Testis (tissue), 3 donors: ENCODE data around the gene STAP1. TPM values are rescaled to one million over a fixed set of nuclear protein-coding genes. Genes with fewer than 3 reads are reported as not detected.

Source experiments
- DNase-seq: peaks from one replicate; pipeline ENCODE4 v3.0.0-alpha.2; 2019
- H3K27ac ChIP-seq, 2 donors: fragments of 200-600 bp; sonication (generic); one replicate each; pipeline ENCODE4 v1.5.1; 2019
- H3K27me3 ChIP-seq: fragments of 200-600 bp; sonication (generic); one replicate; pipeline ENCODE4 v1.5.1; 2019
- H3K36me3 ChIP-seq: fragments of 200-600 bp; sonication (generic); one replicate; pipeline ENCODE4 v1.5.1; 2017; ENCODE audit warnings: low read depth; ENCODE audit errors: missing control alignments
- H3K4me1 ChIP-seq: fragments of 200-600 bp; sonication (generic); one replicate; pipeline ENCODE4 v1.5.1; 2019
- H3K4me3 ChIP-seq, 2 donors: fragments of 200-600 bp; sonication (generic); one replicate each; pipeline ENCODE4 v1.5.1; 2017 to 2019
- H3K9me3 ChIP-seq: fragments of 200-600 bp; sonication (generic); one replicate; pipeline ENCODE4 v1.5.1; 2017
- POLR2A ChIP-seq: fragments of 450-650 bp; IDR thresholded peaks from one replicate; pipeline ENCODE4 v1.6.1; 2017; ENCODE audit warnings: antibody characterized with exemption, mild to moderate bottlenecking, moderate library complexity
- WGBS, 2 donors: methylation state at CpG; one replicate each; pipeline ENCODE4 v1.1.5; 2018; 5-methylcytosine and 5-hydroxymethylcytosine counted together
- intact Hi-C: fragments of 100-400 bp; cut with DNase I; formaldehyde crosslinking; loops from one replicate; pipeline ENCODE4 v1.15.1; 2023; ENCODE audit warnings: low total_unique reads
- polyA plus RNA-seq: library from polyadenylated mRNA; stranded (reverse); fragments of 350-450 nt; fragmentation: Illumina TruSeq; extraction: RNeasy Lipid Tissue Mini Kit (QIAGEN cat#74804); gene quantifications from one replicate; pipeline ENCODE4 v1.2.3, GENCODE V29; 2014; ENCODE audit warnings: low read depth, low replicate concordance; ENCODE audit not compliant: insufficient read depth
- total RNA-seq, 2 donors: library from RNA; depleted of rRNA; stranded (reverse); fragments of >200 nt; gene quantifications; one replicate each; pipeline ENCODE4 v1.2.3, GENCODE V29; 2016
- TF ChIP-seq, protein P1 (sequence below), 3 experiments: fragments of 450-650 bp in 2 of 3; fragments of 200-600 bp in 1 of 3; sonication (generic) in 1 of 3; IDR thresholded peaks; one replicate each; pipeline ENCODE4 v1.5.1; 2016 to 2019; ENCODE audit warnings: antibody characterized with exemption in 3 of 3, mild to moderate bottlenecking in 2 of 3, moderate library complexity in 1 of 3

Gene STAP1
- total and polyA plus RNA-seq, 3 donors from 2014 or later: 0.93 to 3.0 (median 2.7) TPM

DNA sequence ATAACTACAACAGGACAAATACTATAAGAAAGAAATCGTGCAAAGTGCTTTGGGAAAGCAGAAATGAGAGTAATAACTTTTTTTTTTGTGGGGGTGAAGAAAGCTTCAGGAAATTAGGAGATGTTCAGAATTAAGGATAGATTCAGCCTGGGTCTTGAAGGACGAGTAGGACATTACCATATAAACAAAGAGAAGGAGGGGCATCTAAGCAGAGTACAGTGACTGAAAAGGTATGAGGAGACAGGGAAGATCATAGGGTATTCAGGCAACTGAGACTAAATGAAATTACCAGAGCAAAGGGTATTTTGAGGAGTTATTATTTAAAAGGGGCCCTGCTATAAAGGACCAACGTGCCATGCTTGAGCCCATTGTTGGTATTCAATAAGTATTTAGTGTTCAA lies 3.1 kb upstream of the STAP1 start:
- WGBS, 2 donors: 77 to 78% methylated on average over 3 of the region's 3 CpGs
- Histone ChIP-seq H3K9me3 (no peaks in the 10 kb centered on the region), H3K4me1 (no peaks in the 10 kb centered on the region), H3K27ac (no peak overlapping the region), H3K4me3 (no peak overlapping the region), H3K27me3 (no peaks in the 10 kb centered on the region), H3K36me3 (no peaks in the 10 kb centered on the region)
- no peak for TF ChIP-seq POLR2A
- TF ChIP-seq, protein P1, sequence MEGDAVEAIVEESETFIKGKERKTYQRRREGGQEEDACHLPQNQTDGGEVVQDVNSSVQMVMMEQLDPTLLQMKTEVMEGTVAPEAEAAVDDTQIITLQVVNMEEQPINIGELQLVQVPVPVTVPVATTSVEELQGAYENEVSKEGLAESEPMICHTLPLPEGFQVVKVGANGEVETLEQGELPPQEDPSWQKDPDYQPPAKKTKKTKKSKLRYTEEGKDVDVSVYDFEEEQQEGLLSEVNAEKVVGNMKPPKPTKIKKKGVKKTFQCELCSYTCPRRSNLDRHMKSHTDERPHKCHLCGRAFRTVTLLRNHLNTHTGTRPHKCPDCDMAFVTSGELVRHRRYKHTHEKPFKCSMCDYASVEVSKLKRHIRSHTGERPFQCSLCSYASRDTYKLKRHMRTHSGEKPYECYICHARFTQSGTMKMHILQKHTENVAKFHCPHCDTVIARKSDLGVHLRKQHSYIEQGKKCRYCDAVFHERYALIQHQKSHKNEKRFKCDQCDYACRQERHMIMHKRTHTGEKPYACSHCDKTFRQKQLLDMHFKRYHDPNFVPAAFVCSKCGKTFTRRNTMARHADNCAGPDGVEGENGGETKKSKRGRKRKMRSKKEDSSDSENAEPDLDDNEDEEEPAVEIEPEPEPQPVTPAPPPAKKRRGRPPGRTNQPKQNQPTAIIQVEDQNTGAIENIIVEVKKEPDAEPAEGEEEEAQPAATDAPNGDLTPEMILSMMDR (IDR thresholded peaks at IDR 0.05): no peak
- intact Hi-C loops: no loop called here
- DNase-seq: no peak

DNA sequence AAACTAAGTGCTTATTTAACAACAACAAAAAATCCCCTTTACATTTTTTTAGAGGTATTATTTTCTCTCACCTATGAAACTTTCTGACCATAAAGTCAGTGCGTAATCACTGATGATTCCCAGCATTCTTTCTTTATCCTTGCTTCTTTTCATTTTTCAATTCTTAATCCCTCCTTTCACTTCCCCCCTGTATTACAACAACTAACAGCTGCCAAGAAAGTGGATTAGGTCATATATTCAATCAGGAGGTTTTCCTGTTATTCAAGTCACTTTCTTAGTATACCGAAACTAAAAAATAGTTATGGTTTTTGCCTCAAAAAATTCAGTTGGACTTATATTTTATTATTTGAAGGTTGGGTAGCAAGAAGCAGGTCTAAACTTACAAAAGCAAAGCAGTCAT lies 2.1 kb upstream of the STAP1 start:
- H3K27ac ChIP-seq: no peak overlapping the region
- no peaks in the 10 kb centered on the region for H3K36me3 ChIP-seq
- H3K9me3 ChIP-seq: no peaks in the 10 kb centered on the region
- no peak for DNase-seq
- 40 to 53% methylated on average over 2 of the region's 2 CpGs for WGBS, 2 donors
- no peaks in the 10 kb centered on the region for H3K27me3 ChIP-seq
- no peak for TF ChIP-seq POLR2A
- TF ChIP-seq, protein P1 (IDR thresholded peaks at IDR 0.05): no peak
- H3K4me3 ChIP-seq: no peak overlapping the region
- H3K4me1 ChIP-seq: no peaks in the 10 kb centered on the region
- intact Hi-C loops: no loop called here

DNA sequence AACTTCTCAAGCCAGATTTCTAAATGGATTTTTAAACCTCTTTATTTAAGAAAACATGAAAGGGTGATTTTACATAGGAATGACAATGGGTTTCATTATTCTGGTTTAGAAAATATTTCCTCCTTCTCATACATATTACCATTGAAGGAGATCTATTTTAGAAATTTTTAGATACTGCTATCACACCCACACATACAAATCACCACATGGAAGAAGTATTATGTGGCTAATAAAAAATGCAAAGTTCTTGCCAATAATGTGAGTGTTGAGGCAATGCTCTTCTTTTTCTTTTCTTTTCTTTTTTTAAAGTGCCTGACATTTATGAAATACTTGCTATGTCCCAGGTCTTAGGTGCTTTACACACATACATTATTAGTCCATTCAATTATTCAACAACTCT lies 6.8 kb downstream of the STAP1 start:
- no peak for TF ChIP-seq POLR2A
- TF ChIP-seq, protein P1 (IDR thresholded peaks at IDR 0.05): no peak
- Histone ChIP-seq H3K4me1 (no peaks in the 10 kb centered on the region), H3K4me3 (no peak overlapping the region), H3K27ac (no peak overlapping the region), H3K9me3 (no peaks in the 10 kb centered on the region), H3K36me3 (no peaks in the 10 kb centered on the region), H3K27me3 (no peaks in the 10 kb centered on the region)
- DNase-seq: no peak
- intact Hi-C loops: no loop called here

DNA sequence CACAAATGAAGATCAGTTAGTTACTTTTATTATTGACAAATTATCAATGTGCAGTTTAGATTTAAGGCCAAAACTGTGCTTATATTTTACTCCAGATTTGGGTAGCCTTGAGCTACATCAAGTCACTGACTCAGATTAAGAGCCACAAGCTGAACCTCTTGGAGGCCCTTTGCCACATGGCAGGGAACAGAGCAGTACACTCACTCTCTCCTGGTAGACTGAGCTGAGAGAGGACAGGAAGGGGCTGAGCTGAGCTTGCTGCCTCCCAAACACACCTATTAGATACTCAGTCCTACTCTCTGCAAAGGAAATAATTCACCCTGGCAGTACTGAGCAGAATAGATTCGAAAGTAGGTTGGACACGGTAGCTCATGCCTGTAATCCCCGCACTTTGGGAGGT lies 7.8 kb downstream of the STAP1 start:
- 95 to 100% methylated on average over 3 of the region's 3 CpGs for WGBS, 2 donors
- Histone ChIP-seq H3K27me3 (no peaks in the 10 kb centered on the region), H3K27ac (no peak overlapping the region), H3K36me3 (no peaks in the 10 kb centered on the region), H3K9me3 (no peaks in the 10 kb centered on the region), H3K4me3 (no peak overlapping the region), H3K4me1 (no peaks in the 10 kb centered on the region)
- intact Hi-C loops: no loop called here
- TF ChIP-seq POLR2A: no peak
- TF ChIP-seq, protein P1 (IDR thresholded peaks at IDR 0.05): no peak
- no peak for DNase-seq

DNA sequence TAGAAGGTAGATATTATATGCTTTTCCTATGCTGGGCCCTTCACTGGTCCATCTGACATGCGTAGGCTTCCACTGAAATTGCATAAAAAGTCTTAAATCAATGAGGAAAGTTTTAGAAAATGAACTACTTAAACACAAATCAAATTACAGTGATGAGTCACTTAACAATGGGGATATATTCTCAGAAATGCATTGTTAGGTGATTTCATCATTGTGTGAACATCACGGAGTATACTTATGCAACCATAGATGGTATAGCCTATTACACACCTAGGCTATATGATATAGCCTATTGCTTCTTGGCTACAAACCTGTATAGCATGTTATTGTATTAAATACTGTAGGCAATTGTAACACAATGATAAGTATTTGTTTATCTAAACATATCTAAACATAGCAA lies 10.3 kb downstream of the STAP1 start:
- no peaks in the 10 kb centered on the region for H3K27me3 ChIP-seq
- H3K4me3 ChIP-seq: no peak overlapping the region
- H3K36me3 ChIP-seq: no peaks in the 10 kb centered on the region
- H3K4me1 ChIP-seq: no peaks in the 10 kb centered on the region
- WGBS, 2 donors: 94 to 96% methylated on average over 2 of the region's 2 CpGs
- TF ChIP-seq, protein P1 (IDR thresholded peaks at IDR 0.05): no peak
- no peak for TF ChIP-seq POLR2A
- intact Hi-C loops: no loop called here
- no peak overlapping the region for H3K27ac ChIP-seq
- no peaks in the 10 kb centered on the region for H3K9me3 ChIP-seq
- DNase-seq: no peak
